PC-3 (cell line): ENCODE measurements around the gene USP2. TPM values are rescaled to one million over a fixed set of nuclear protein-coding genes. Genes with fewer than 3 reads are reported as not detected.

Experiments
- ATAC-seq: fragments of 200-7000 bp; cut with Tn5 transposase; 2 replicates; pipeline ENCODE4 v1.9.1; 2020; ENCODE audit warnings: mild to moderate bottlenecking, moderate library complexity
- BruUV-seq: library from RNA; stranded (reverse); fragments of 400-500 nt; replicated peaks from 2 replicates; lab custom pipeline; 2021; lab: Mats Ljungman, UMichigan
- CTCF ChIA-PET: fragments of 300-600 bp; sonication (Branson Sonifier 250); formaldehyde crosslinking; loops from one replicate; lab custom pipeline; 2022; ENCODE audit warnings: antibody characterized with exemption; lab: Charles Lee
- POLR2A ChIA-PET: fragments of 300-600 bp; sonication (Branson Sonifier 250); formaldehyde crosslinking; loops from one replicate; lab custom pipeline; 2022; ENCODE audit warnings: antibody characterized with exemption; ENCODE audit not compliant: unreplicated experiment; lab: Charles Lee
- DNase-seq: peaks from one replicate; pipeline ENCODE4 v3.0.0-alpha.2; 2015
- H2AFZ ChIP-seq: fragments of 300-600 bp; sonication (generic); 2 replicates; pipeline ENCODE4 v1.6.0; 2016; ENCODE audit warnings: antibody characterized with exemption, low read length
- H3F3A ChIP-seq: fragments of 300-600 bp; sonication (generic); one replicate; pipeline ENCODE4 v1.6.0; 2017; ENCODE audit warnings: antibody characterized with exemption, low read length, control low read depth, mild to moderate bottlenecking; ENCODE audit not compliant: unreplicated experiment
- H3K27ac ChIP-seq: fragments of 300-600 bp; sonication (generic); 2 replicates; pipeline ENCODE4 v1.5.1; 2016; ENCODE audit warnings: mild to moderate bottlenecking, low read length
- H3K27me3 ChIP-seq: fragments of 300-600 bp; sonication (generic); 2 replicates; pipeline ENCODE4 v1.6.1; 2016; ENCODE audit warnings: low read length, mixed read lengths
- H3K36me3 ChIP-seq: fragments of 300-600 bp; sonication (generic); 2 replicates; pipeline ENCODE4 v1.6.1; 2016; ENCODE audit warnings: low read depth, mixed run types, low read length, mixed read lengths
- H3K4me1 ChIP-seq: fragments of 300-600 bp; sonication (generic); 2 replicates; pipeline ENCODE4 v1.5.1; 2016; ENCODE audit warnings: low read length; ENCODE audit not compliant: insufficient read depth
- H3K4me2 ChIP-seq: fragments of 300-600 bp; sonication (generic); 2 replicates; pipeline ENCODE4 v1.6.0; 2016; ENCODE audit warnings: low read length
- H3K4me3 ChIP-seq: fragments of 300-600 bp; sonication (generic); 2 replicates; pipeline ENCODE4 v1.5.1; 2016; ENCODE audit warnings: mild to moderate bottlenecking, low read length, mixed read lengths
- H3K79me2 ChIP-seq: fragments of 300-600 bp; sonication (generic); 2 replicates; pipeline ENCODE4 v1.6.1; 2017; ENCODE audit warnings: low read length, mixed read lengths
- H3K9ac ChIP-seq: fragments of 300-600 bp; sonication (generic); 2 replicates; pipeline ENCODE4 v1.6.0; 2016; ENCODE audit warnings: mild to moderate bottlenecking, low read length
- H3K9me2 ChIP-seq: fragments of 300-600 bp; sonication (generic); replicated peaks from 2 replicates; pipeline ENCODE4 v1.6.1; 2016; ENCODE audit warnings: mixed run types, low read length, mixed read lengths
- H3K9me3 ChIP-seq: fragments of 300-600 bp; sonication (generic); 2 replicates; pipeline ENCODE4 v1.6.1; 2016; ENCODE audit warnings: low read length, mixed read lengths
- H4K20me1 ChIP-seq: fragments of 300-600 bp; sonication (generic); 2 replicates; pipeline ENCODE4 v1.6.1; 2016; ENCODE audit warnings: low read length, mixed read lengths
- EZH2 ChIP-seq: fragments of 300-600 bp; sonication (generic); IDR thresholded peaks from one replicate; pipeline ENCODE4 v1.6.1; 2017; ENCODE audit warnings: antibody characterized with exemption, mild to moderate bottlenecking, low read length; ENCODE audit not compliant: unreplicated experiment
- EZH2phosphoT487 ChIP-seq: fragments of 300-600 bp; sonication (generic); IDR thresholded peaks from 2 replicates; pipeline ENCODE4 v1.6.1; 2018; ENCODE audit warnings: mild to moderate bottlenecking, antibody characterized with exemption, low read length, borderline replicate concordance
- intact Hi-C: fragments of 100-400 bp; cut with micrococcal nuclease; formaldehyde crosslinking; loops from 2 replicates; pipeline ENCODE4 v1.9.0; 2023
- total RNA-seq: library from RNA; depleted of rRNA; stranded (reverse); fragments of >200 nt; gene quantifications from 2 replicates; pipeline ENCODE4 v1.2.3, GENCODE V29; 2014
- TF ChIP-seq, protein P1 (sequence below): fragments of 300-600 bp; sonication (generic); conservative IDR thresholded peaks from 2 replicates; pipeline ENCODE4 v1.5.1; 2017; ENCODE audit warnings: antibody characterized with exemption, low read depth, mild to moderate bottlenecking, low read length

Gene USP2
- total RNA-seq, 1 experiment from 2014 or later: 1.8 TPM

DNA sequence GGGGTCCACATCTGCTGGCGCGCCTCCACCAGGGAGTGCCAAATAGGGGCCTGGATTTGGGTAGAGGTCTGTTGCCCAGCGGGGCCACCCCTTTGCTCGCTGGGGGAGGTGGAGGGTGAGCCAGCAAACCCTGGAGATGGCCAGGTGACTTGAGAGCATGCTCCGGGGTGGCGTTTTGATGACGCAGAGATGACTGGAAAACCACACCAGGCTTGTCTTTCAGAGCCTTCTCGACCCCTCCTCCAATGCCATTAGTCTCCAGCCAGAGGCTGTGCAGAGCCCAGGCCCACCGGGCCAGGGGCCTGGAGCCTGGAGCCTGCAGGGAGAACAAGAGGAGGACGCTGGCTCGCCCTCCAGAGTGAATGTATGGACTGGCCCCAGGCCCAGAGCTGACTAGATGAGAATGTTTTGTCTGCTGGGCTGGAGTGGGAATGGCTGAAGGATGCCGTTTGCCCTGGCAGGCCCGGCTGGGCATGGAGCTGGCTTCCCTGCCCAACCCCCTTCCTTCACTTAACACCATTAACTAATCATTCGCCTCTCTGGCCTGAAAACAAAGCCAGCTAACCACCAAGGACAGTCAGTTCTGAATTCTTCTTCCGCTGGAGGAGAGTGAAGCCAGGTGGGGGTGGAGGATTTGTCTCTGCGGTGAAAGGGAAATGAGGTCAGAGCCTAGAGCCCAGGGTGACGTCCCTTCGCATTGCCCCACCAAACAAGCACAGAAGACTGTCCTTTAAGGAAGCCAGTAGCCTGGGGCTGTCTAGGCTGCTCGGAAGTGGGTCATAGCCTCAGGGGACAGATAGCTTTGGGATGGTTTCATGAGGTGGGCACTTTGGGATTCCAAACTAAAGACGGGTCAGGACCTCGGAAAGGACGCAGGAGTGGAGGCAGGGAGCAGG is 63.0 kb downstream of the USP2 start:
- H3K9ac ChIP-seq: no peak overlapping the region; the same call in 1 of the 2 replicates
- no peak overlapping the region for H3K4me3 ChIP-seq
- H3K9me3 ChIP-seq: no peaks in the 10 kb centered on the region
- BruUV-seq: no TSS peak
- no peaks in the 10 kb centered on the region for H3F3A ChIP-seq
- DNase-seq (peak; percentile 76), ATAC-seq (no peak; the same call in 1 of the 2 replicates)
- peaks cover 15% of the 10 kb centered on the region for H3K36me3 ChIP-seq
- H3K4me1 ChIP-seq: peaks cover 50% of the 10 kb centered on the region
- no peaks in the 10 kb centered on the region for H3K27me3 ChIP-seq
- H2AFZ ChIP-seq: peak overlapping the region; percentile 54
- H3K9me2 ChIP-seq: no peaks in the 10 kb centered on the region
- H3K4me2 ChIP-seq: peak overlapping the region; percentile 53
- ChIA-PET CTCF (interaction anchor here (0.5 kb wide), 1 partner anchor 11 kb away, joined by 3 read pairs; no protein-coding TSS in a partner anchor), POLR2A (interaction anchor here (0.6 kb wide), 1 partner anchor 20 kb away, joined by 18 read pairs; no protein-coding TSS in a partner anchor)
- intact Hi-C loops: no loop called here
- peak overlapping the region; percentile 64 for H3K27ac ChIP-seq
- H3K79me2 ChIP-seq: peaks cover 29% of the 10 kb centered on the region
- 0 out of 2 replicates have a peak, but pooled peaks cover 5% of the 10 kb centered on the region for H4K20me1 ChIP-seq
- TF ChIP-seq, protein P1, sequence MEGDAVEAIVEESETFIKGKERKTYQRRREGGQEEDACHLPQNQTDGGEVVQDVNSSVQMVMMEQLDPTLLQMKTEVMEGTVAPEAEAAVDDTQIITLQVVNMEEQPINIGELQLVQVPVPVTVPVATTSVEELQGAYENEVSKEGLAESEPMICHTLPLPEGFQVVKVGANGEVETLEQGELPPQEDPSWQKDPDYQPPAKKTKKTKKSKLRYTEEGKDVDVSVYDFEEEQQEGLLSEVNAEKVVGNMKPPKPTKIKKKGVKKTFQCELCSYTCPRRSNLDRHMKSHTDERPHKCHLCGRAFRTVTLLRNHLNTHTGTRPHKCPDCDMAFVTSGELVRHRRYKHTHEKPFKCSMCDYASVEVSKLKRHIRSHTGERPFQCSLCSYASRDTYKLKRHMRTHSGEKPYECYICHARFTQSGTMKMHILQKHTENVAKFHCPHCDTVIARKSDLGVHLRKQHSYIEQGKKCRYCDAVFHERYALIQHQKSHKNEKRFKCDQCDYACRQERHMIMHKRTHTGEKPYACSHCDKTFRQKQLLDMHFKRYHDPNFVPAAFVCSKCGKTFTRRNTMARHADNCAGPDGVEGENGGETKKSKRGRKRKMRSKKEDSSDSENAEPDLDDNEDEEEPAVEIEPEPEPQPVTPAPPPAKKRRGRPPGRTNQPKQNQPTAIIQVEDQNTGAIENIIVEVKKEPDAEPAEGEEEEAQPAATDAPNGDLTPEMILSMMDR: no peak
- TF ChIP-seq EZH2: no peak

DNA sequence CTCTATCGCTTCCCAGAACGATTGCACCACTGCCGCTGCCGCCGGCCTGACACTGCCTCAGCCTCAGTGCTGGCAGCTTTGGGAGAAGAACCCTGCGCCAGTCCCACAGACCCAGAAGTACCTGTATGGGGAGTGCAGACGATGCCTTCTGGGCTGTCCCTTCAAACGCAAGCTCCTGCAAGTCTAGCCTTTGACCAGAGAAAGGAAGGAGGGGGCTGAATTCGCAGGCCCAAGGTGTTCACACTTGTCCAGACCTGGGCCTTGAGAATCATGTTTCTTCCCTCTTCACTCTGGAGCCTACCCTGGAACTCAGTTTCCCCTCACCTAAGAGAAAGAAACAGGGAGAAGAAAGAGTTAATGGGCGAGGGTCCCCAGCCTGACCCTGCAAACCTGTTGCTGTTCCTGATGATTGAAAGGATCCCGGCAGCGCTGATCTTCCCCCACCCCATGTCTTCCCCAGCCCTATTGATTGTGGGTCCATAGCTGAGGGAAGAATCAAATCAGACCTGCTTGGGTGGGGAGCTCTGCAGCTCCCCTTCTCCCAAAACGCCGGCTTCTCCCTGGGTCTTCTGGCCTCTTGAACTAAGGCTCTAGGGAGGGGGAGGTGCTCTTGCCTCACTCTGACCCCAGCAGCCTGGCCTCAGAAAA is 63.8 kb downstream of the USP2 start:
- TF ChIP-seq EZH2: no peak
- no peak for TF ChIP-seq EZH2phosphoT487
- 0 out of 2 replicates have a peak, but pooled peaks cover 5% of the 10 kb centered on the region for H4K20me1 ChIP-seq
- ChIA-PET POLR2A (interaction anchor here (0.5 to 0.6 kb wide), 2 partner anchors 21 to 43 kb away, joined by 3 to 18 read pairs; no protein-coding TSS in a partner anchor), CTCF (interaction anchor here (0.5 kb wide), 1 partner anchor 10 kb away, joined by 3 read pairs; no protein-coding TSS in a partner anchor)
- no peaks in the 10 kb centered on the region for H3F3A ChIP-seq
- H3K4me1 ChIP-seq: peaks cover 50% of the 10 kb centered on the region
- H3K4me3 ChIP-seq: peak overlapping the region; percentile 43; the same call in 1 of the 2 replicates
- peak overlapping the region; percentile 71 for H3K4me2 ChIP-seq
- no peaks in the 10 kb centered on the region for H3K9me2 ChIP-seq
- H3K9ac ChIP-seq: no peak overlapping the region; the same call in 1 of the 2 replicates
- DNase-seq: no peak
- 0 out of 2 replicates have a peak overlapping the region, but pooled peaks have one; percentile 25 for H2AFZ ChIP-seq
- no peak for ATAC-seq
- peaks cover 29% of the 10 kb centered on the region for H3K79me2 ChIP-seq
- intact Hi-C loops: no loop called here
- no peaks in the 10 kb centered on the region for H3K27me3 ChIP-seq
- peaks cover 19% of the 10 kb centered on the region for H3K36me3 ChIP-seq
- no peaks in the 10 kb centered on the region for H3K9me3 ChIP-seq
- BruUV-seq: no TSS peak
- H3K27ac ChIP-seq: peak overlapping the region; percentile 64
